ENCODE results near the gene DPYSL4. TPM values are rescaled to one million over a fixed set of nuclear protein-coding genes. Genes with fewer than 3 reads are reported as not detected.
"Not testable (repeated sequence)": the region's sequence is repeated elsewhere in the genome, so short reads cannot be mapped to it uniquely, and the experiment has no call there.

The DPYSL4 gene
- total RNA-seq, 1 experiment from 2014 or later: 1.6 TPM

- no peak for DNase-seq (ENCODE audit: low read depth)
Measured at GRCh38 chr10:132149917-132150316, 36.8 kb upstream of the DPYSL4 start.

- DNase-seq (ENCODE audit: low read depth): no peak
Measured at GRCh38 chr10:132150777-132151176, 36.0 kb upstream of the DPYSL4 start.

GRCh38 chr10:132151286-132151950 lies 35.3 kb upstream of the DPYSL4 start:
- DNase-seq (ENCODE audit: low read depth): no peak

- DNase-seq (ENCODE audit: low read depth): no peak
Measured at GRCh38 chr10:132151951-132152505, 34.7 kb upstream of the DPYSL4 start.

GRCh38 chr10:132152896-132153580 lies 33.7 kb upstream of the DPYSL4 start:
- no peak for DNase-seq (ENCODE audit: low read depth)

DNA sequence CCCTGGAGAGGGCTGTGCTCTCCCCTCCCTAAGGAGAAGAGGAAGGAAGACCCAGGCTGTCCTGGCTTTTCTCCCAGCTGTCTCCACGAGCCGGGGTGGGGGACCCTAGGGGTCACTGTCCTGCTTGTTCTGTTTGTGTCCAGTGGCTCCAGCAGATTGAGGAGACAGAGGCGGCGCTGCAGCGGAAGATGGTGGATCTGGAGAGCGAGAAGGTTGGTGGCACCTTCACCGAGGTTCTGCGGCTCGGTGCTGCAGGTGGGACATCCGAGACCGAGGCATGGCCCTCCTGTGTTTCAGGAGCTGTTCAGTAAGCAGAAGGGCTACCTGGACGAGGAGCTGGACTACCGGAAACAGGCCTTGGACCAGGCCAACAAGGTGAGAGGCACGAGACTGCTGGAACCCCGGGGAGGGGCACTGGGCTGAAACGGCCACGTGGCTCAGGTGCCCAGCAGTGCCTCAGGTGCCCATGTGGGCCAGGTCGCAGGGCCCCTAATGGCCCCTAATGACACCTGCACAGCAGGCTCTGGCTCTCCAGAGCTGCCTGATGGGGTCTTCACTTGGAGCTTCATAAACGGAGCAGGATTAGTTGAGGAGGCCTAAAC lies 33.0 kb upstream of the DPYSL4 start:
- no peak for DNase-seq (ENCODE audit: low read depth)

DNA sequence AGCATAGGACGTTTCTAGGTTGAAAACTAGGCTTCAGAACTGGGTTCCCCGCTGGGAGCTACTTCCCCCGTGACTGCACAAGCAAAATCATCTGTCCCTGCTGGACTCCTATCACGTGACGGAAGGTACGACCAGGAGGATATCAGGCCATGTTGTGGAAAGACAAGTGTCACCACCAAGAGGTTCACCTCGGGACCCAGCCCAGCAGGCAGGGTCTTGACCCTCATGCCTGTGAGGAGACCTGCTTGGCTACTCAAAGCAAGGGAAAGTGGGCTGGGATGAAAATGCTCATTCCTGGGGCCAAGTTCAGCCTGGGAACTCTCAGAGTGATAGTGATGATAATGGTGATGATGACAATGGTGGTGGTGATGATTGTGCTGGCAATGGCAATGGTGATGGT lies 32.3 kb upstream of the DPYSL4 start:
- no peak for DNase-seq (ENCODE audit: low read depth)

- DNase-seq (ENCODE audit: low read depth): no peak
Measured at GRCh38 chr10:132154931-132155330, 31.8 kb upstream of the DPYSL4 start.

DNA sequence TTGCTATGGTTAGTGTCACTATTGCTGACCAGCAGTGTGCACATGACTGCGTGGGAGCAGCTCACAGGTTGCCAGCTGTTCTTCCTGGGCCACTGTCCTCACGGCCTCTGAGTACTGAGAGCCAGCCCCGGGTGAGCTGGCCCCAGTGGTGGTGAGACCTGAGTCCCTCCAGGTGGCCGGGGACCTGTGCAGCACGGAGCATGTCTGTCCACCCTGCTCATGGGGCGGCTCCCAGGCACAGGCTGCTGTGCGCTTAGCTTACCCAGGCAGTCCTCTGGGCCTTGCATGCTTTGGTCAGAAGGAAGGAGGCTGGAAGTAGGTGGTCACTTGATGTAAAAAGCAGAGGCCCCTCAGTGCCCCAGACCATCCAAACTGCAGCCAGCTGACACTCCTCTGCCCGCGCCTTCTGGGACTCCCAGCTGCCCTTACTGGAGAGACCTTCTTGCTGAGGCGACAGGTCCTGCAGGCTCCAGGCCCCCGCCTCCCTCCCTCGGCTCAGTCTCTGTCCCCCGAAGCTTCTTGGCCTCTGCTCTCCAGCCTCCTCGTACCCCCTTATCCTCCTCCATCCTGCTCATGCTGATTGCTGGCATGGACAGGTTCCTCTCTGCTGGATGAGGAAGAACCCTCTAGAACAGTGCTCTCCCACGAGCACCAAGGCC lies 30.9 kb upstream of the DPYSL4 start:
- DNase-seq (ENCODE audit: low read depth): no peak

- DNase-seq (ENCODE audit: low read depth): no peak
Measured at GRCh38 chr10:132156382-132156781, 30.4 kb upstream of the DPYSL4 start.

GRCh38 chr10:132157101-132157500 lies 29.6 kb upstream of the DPYSL4 start:
- DNase-seq (ENCODE audit: low read depth): no peak

DNA sequence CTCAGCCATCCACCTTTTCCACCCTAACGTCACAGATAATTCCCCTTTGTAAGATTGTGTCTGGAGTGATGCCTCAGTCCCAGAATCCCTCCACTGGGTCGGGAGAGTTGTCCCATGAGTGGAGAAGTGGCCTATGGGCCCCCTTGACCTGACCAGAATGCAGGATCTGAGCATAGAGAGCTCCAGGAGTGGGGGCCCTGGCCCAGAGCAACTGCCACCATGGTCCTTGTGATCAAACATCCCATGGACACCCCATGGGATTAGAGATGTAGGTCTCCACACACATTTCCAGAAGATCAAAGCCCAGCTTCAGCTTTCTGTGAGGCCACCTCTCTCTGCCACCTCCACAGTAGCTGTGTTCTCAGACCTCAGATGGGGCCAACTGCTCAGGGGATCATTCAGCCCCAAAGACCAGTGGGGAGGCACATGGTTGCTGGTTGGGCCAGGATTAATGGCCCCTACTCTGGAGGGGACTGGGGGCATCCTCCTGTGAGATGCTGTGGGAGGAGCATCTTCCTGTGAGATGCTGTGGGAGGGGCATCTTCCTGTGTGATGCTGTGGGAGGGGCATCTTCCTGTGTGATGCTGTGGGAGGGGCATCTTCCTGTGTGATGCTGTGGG lies 28.5 kb upstream of the DPYSL4 start:
- DNase-seq (ENCODE audit: low read depth): no peak

DNA sequence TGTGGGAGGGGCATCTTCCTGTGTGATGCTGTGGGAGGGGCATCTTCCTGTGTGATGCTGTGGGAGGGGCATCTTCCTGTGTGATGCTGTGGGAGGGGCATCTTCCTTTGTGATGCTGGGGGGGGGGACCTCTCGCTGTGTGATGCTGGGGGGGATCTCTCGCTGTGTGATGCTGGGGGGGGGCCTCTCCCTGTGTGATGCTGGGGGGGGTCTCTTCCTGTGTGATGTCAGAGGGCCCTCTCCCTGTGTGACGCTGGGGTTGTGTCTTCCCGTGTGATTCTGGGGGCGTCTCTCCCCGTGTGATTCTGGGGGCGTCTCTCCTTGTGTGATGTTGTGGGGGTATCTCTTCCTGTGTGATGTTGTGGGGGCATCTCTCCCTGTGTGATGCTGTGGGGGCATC lies 27.9 kb upstream of the DPYSL4 start:
- no peak for DNase-seq (ENCODE audit: low read depth)

DNA sequence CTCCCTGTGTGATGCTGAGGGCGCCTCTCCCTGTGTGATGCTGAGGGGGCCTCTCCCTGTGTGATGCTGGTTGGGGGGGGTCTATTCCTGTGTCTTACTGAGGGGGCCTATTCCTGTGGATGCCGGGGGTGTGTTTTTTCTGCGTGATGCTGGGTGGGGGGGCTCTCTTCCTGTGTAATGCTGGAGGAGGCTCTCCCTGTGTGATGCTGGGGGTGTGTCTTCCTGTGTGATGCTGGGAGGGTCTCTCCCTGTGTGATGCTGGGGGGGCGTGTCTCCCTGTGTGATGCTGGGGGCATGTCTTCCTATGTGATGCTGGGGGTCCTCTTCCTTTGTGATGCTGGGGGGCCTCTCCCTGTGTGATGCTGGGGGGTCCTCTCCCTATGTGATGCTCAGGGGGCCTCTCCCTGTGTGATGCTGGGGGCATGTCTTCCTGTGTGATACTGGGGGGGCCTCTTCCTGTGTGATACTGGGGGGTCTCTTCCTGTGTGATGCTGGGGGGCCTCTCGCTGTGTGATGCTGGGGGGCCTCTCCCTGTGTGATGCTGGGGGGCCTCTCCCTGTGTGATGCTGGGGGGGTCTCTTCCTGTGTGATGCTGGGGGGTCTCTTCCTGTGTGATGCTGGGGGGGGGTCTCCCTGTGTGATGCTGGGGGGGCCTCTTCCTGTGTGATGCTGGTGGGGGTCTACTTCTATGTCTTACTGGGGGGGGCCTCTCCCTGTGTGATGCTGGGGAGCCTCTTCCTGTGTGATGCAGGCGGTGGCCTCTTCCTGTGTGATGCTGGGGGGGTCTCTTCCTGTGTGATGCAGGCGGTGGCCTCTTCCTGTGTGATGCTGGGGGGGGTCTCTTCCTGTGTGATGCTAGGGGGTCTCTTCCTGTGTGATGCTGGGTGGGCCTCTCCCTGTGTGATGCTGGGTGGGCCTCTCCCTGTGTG lies 27.2 kb upstream of the DPYSL4 start:
- DNase-seq (ENCODE audit: low read depth): not testable (repeated sequence)

DNA sequence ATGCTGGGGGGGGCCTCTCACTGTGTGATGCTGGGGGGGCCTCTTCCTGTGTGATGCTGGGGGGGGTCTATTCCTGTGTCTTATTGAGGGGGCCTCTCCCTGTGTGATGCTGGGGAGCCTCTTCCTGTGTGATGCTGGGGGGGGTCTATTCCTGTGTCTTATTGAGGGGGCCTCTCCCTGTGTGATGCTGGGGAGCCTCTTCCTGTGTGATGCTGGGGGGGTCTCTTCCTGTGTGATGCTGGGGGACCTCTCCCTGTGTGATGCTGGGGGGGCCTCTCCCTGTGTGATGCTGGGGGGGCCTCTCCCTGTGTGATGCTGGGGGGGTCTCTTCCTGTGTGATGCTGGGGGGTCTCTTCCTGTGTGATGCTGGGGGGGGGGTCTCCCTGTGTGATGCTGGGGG lies 26.5 kb upstream of the DPYSL4 start:
- DNase-seq (ENCODE audit: low read depth): not testable (repeated sequence)

- DNase-seq (ENCODE audit: low read depth): not testable (repeated sequence)
Measured at GRCh38 chr10:132160834-132161622, 25.7 kb upstream of the DPYSL4 start.

DNA sequence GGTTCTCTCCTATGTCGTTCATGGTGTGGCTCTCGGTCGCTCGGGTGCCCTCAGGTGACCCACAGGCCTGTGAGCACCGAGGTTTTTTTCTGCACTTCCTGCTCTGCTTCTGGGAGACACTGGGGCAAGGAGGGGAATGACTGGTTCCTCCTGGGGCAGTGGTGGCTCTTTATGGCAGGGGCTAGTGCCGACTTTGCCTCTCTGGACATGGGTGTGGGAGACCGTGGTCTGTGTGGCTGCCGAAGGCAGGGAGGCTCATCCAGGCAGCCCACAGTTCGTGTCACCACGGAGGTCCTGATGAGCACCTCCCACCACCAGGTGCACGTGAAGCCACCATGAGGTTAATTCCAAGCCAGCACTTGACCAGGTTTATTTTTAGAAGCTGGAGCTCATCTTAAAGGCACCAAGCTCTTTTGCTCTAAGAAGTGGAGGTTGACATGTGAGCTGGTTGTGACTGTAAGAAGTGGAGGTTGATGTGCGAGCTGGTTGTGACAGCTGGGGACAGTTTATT lies 24.7 kb upstream of the DPYSL4 start:
- no peak for DNase-seq (ENCODE audit: low read depth)

DNA sequence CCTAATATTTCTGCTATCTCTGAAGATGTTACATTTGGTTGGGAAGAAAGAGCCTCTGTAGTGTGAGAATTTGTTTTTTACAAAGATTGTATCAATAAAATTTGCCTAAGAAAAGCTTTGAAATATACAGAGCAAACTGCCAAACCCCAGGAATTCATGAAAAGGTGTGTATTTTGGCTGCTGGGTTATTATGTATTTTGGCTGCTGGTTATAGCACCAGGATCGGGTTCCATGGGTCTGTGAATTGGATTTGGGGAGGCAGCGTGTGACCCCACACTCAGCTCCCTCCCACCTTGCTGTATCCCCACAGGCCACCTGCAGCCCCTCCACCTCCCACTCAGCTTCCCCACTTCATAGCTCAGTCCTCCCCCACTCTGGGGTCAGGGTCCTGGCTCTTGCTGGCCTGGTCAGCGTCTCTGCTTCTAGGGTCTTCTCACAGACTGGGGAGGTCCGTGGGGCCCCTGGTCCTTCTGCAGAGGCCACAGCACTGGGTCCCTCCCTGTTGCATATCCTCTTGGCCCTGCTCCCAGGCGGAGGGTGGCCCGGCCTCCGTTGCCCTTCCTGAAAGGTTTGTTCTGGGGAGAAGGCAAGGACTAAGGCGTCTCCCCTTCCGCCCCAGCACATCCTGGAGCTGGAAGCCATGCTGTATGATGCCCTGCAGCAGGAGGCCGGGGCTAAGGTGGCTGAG lies 24.0 kb upstream of the DPYSL4 start:
- DNase-seq (ENCODE audit: low read depth): no peak

- no peak for DNase-seq (ENCODE audit: low read depth)
Measured at GRCh38 chr10:132163278-132163765, 23.4 kb upstream of the DPYSL4 start.

All from RPMI7951 (cell line).